ENCODE measurements around the gene SYT2. TPM values are rescaled to one million over a fixed set of nuclear protein-coding genes. Genes with fewer than 3 reads are reported as not detected.
A peak's percentile ranks its signal among the peaks of the same experiment; 100 is the strongest.
"Not testable (repeated sequence)": the region's sequence is repeated elsewhere in the genome, so short reads cannot be mapped to it uniquely, and the experiment has no call there.

The SYT2 gene
- total RNA-seq, 1 donor from 2014 or later, result 11.9 TPM

DNA sequence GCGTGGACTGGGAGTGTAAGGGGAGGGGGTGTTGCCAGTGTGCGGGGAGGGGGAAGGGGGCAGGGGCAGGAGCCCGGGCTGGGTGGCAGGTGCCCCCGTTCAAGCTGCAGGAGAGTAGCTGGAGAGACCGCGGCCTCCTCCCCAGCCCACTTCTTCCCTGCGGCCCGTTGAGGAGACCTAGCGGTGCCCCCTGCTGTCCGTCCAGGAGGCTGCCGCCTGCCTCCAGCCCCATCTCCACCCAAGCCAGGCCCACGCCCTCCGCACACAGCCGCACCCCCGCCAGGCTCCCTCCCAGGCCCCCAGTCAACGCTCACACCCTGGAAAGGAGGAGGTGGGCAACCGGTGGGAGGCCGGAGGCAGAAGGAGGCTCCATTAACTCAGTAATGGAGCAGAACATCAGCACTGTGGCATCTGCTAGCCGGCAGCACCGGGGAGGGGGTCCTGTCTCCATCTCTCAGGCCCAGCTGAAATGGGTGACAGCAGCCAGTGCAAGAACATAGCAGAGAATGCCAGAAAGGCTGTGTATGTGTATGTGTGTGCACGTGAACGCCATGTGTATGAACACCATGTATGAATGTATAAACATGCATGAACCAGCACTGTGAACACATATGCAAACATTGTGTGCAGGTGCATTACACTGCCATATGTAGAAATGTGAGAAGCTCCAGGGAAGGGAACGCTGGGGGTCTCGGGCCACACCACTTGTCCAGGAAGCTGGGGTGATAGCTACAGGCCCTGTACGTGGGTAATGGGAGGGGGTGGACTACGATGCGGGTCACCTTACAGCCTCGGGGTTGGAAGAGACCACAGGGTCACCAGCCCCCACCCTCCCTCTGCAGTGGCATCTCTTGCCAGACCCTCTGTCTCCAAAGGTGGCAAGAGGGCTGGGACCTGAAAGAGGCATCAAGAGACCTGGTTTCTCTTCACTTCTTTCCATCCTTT is 84.6 kb downstream of the SYT2 start:
- no peak overlapping the region for H3K4me3 Mint-ChIP-seq
- no peaks in the 10 kb centered on the region for H3K36me3 Mint-ChIP-seq
- DNase-seq (ENCODE audit: extremely low spot score, unreplicated experiment), result peak; percentile 80
- no peaks in the 10 kb centered on the region for H3K9me3 Mint-ChIP-seq
- H3K27me3 Mint-ChIP-seq, result peaks cover 6% of the 10 kb centered on the region
- TF ChIP-seq, protein P1, sequence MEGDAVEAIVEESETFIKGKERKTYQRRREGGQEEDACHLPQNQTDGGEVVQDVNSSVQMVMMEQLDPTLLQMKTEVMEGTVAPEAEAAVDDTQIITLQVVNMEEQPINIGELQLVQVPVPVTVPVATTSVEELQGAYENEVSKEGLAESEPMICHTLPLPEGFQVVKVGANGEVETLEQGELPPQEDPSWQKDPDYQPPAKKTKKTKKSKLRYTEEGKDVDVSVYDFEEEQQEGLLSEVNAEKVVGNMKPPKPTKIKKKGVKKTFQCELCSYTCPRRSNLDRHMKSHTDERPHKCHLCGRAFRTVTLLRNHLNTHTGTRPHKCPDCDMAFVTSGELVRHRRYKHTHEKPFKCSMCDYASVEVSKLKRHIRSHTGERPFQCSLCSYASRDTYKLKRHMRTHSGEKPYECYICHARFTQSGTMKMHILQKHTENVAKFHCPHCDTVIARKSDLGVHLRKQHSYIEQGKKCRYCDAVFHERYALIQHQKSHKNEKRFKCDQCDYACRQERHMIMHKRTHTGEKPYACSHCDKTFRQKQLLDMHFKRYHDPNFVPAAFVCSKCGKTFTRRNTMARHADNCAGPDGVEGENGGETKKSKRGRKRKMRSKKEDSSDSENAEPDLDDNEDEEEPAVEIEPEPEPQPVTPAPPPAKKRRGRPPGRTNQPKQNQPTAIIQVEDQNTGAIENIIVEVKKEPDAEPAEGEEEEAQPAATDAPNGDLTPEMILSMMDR (conservative IDR thresholded peaks at IDR 0.05), result peak; percentile 79
- peaks cover 4% of the 10 kb centered on the region for H3K4me1 Mint-ChIP-seq (ENCODE audit: unreplicated experiment)
- H3K27ac Mint-ChIP-seq, result no peak overlapping the region

DNA sequence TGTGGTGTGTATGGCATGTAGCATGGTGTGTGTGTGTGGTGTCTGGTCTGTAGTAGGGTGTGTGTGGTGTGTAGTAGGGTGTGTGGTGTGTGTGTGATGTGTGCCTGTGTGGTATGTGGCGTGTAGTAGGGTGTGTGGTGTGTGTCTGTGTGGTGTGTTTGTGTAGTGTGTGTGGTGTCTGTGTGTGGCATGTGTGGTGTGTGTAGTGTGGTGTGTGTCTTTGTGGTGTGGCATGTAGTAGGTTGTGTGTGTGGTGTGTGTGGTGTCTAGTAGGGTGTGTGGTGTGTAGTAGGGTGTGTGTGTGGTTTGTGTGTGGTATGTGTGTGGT is 85.5 kb downstream of the SYT2 start:
- no peak for DNase-seq (ENCODE audit: extremely low spot score, unreplicated experiment)

DNA sequence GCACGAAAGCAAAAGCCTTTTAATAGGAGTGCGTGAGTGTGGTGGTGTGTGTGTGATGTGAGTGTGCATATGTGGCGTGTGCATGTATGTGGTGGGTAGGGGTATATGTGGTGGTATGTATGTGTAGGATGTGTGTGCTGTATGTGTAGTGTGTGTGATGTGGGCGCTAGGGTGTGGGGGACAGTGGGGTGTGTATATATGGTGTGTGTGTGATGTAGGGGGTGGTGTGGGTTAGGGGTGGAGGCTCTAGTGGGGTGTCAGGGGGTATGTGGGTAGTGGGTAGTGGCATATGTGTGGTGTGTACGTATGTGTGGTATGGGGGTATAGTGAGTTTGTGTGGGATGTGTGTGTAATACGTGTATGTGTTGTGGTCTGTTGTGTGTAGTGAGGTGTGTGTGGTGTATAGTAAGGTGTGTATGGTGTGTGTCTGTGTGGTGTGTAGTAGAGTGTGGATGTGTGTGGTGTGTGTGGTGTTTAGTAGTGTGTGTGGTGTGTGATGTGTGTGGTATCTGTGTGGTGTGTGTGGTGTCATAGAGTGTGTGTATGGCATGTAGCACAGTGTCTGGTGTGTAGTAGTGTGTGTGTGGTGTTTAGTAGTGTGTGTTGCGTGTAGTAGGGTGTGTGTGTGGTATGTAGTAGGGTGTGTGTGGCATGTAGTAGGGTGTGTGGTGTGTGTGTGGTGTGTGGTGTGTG is 86.0 kb downstream of the SYT2 start:
- DNase-seq (ENCODE audit: extremely low spot score, unreplicated experiment), result no peak
- Mint-ChIP-seq H3K36me3 (no peaks in the 10 kb centered on the region), H3K27ac (no peak overlapping the region), H3K4me1 (ENCODE audit: unreplicated experiment) (peaks cover 10% of the 10 kb centered on the region), H3K9me3 (no peaks in the 10 kb centered on the region), H3K4me3 (no peak overlapping the region), H3K27me3 (peaks cover 4% of the 10 kb centered on the region)
- TF ChIP-seq, protein P1 (conservative IDR thresholded peaks at IDR 0.05), result no peak

More for the DNA sequence above, 85.5 kb downstream of the SYT2 start:
- TF ChIP-seq, protein P1 (conservative IDR thresholded peaks at IDR 0.05), result no peak
- Mint-ChIP-seq H3K27ac (no peak overlapping the region), H3K9me3 (no peaks in the 10 kb centered on the region), H3K27me3 (peaks cover 6% of the 10 kb centered on the region), H3K4me3 (no peak overlapping the region), H3K4me1 (ENCODE audit: unreplicated experiment) (peaks cover 5% of the 10 kb centered on the region), H3K36me3 (no peaks in the 10 kb centered on the region)

DNA sequence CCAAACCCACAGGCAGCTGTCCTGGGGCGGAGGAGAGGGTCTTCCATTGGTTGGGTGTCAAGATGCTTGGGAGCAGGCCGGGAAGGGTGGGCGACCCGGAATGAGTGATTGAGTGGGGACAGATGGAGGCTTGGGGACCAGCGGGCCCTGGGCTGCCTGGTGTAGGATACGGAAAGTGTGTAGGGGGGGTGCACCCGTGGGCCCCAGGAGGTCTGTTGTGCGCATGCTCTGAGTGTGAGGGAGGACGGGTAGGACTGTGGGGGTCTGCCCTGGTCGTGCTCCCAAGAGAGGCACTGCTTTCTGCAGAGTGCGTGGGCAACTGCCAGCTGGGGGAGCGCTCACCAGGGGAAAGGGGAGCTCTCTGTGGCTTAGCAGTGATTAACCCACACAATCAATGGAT is 86.8 kb downstream of the SYT2 start:
- H3K9me3 Mint-ChIP-seq; H3K36me3 Mint-ChIP-seq; H3K27ac Mint-ChIP-seq; DNase-seq (ENCODE audit: extremely low spot score, unreplicated experiment); H3K27me3 Mint-ChIP-seq; H3K4me3 Mint-ChIP-seq: not testable (repeated sequence)
- peaks cover 18% of the 10 kb centered on the region for H3K4me1 Mint-ChIP-seq (ENCODE audit: unreplicated experiment)

DNA sequence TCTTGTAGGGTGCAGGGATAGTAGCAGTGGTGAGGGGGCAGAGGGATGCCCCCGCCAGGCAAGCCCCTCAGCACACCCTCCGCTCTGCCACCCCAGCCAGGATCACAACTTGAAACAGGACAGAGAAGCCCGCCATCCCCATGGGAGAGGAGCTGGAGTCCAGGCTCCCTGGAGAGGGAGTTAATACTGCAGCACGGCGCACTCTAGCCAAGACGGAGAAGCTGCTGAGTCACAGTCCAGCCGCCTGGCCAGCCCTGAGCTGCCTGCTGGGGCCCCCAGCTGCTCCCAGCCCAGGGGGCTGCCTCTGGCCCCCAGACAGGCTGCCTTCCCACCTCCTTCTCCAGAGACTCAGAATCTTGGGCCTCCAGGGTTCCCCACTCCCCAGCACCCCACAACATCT is 87.2 kb downstream of the SYT2 start:
- no peaks in the 10 kb centered on the region for H3K27me3 Mint-ChIP-seq
- TF ChIP-seq, protein P1 (conservative IDR thresholded peaks at IDR 0.05), result no peak
- no peak for DNase-seq (ENCODE audit: extremely low spot score, unreplicated experiment)
- peaks cover 19% of the 10 kb centered on the region for H3K4me1 Mint-ChIP-seq (ENCODE audit: unreplicated experiment)
- H3K36me3 Mint-ChIP-seq, result no peaks in the 10 kb centered on the region
- no peak overlapping the region for H3K27ac Mint-ChIP-seq
- H3K9me3 Mint-ChIP-seq, result no peaks in the 10 kb centered on the region
- no peak overlapping the region for H3K4me3 Mint-ChIP-seq

DNA sequence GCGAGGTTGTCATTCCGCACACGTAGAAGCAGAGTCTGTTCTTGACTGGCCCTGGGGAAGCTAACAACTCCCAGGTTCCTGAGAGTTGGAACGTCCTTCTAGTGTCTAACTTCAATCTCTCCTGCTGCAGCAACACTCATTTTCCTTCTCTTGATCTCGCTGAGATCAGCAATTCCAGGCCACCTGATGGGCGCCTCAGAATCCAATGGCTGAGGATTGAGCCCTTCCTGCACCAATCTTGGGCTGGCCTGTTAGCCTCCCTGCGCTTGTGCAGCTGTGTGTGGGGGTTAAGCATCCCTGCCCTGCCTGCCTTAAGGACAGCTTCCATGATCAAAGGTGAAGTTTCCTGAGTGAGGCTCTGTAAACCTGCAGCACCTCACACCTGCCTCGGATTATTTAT is 87.9 kb downstream of the SYT2 start:
- Mint-ChIP-seq H3K9me3 (no peaks in the 10 kb centered on the region), H3K27me3 (no peaks in the 10 kb centered on the region), H3K4me3 (no peak overlapping the region), H3K27ac (no peak overlapping the region), H3K4me1 (ENCODE audit: unreplicated experiment) (peaks cover 19% of the 10 kb centered on the region), H3K36me3 (no peaks in the 10 kb centered on the region)
- DNase-seq (ENCODE audit: extremely low spot score, unreplicated experiment), result no peak
- TF ChIP-seq, protein P1 (conservative IDR thresholded peaks at IDR 0.05), result no peak
